NT2/D1 (cell line): ENCODE measurements around the gene AGRN.

Experiments
- DNase-seq: peaks from one replicate; pipeline ENCODE4 v3.0.0-alpha.2; 2011; ENCODE audit warnings: low read depth, low spot score
- H3K27me3 ChIP-seq: 2 replicates; pipeline ENCODE4 v1.6.0; 2011; ENCODE audit warnings: mild to moderate bottlenecking; ENCODE audit not compliant: insufficient read length, insufficient read depth
- H3K36me3 ChIP-seq: 2 replicates; pipeline ENCODE4 v1.6.1; 2011; ENCODE audit warnings: mild to moderate bottlenecking, low read length, mixed read lengths; ENCODE audit not compliant: insufficient read depth, insufficient read length
- H3K4me1 ChIP-seq: 2 replicates; pipeline ENCODE4 v1.5.1; 2011; ENCODE audit not compliant: insufficient read depth, insufficient read length
- H3K4me3 ChIP-seq: 2 replicates; pipeline ENCODE4 v1.5.1; 2011; ENCODE audit warnings: low read depth; ENCODE audit not compliant: insufficient read length
- H3K9ac ChIP-seq: 2 replicates; pipeline ENCODE4 v1.6.0; 2011; ENCODE audit warnings: low read depth; ENCODE audit not compliant: insufficient read length
- H3K9me3 ChIP-seq: 2 replicates; pipeline ENCODE4 v1.5.1; 2011; ENCODE audit warnings: mild to moderate bottlenecking, low read length; ENCODE audit not compliant: insufficient read depth
- SUZ12 ChIP-seq: IDR thresholded peaks from 2 replicates; pipeline ENCODE4 v1.6.1; 2011; ENCODE audit not compliant: insufficient read length, insufficient read depth; ENCODE audit errors: extremely low read depth
- YY1 ChIP-seq: IDR thresholded peaks from 2 replicates; pipeline ENCODE4 v1.6.1; 2011; ENCODE audit not compliant: insufficient read length, insufficient read depth
- ZNF274 ChIP-seq: IDR thresholded peaks from 2 replicates; pipeline ENCODE4 v1.6.1; 2011; ENCODE audit warnings: mild to moderate bottlenecking, low read depth, low read length

AGRN gene

DNA sequence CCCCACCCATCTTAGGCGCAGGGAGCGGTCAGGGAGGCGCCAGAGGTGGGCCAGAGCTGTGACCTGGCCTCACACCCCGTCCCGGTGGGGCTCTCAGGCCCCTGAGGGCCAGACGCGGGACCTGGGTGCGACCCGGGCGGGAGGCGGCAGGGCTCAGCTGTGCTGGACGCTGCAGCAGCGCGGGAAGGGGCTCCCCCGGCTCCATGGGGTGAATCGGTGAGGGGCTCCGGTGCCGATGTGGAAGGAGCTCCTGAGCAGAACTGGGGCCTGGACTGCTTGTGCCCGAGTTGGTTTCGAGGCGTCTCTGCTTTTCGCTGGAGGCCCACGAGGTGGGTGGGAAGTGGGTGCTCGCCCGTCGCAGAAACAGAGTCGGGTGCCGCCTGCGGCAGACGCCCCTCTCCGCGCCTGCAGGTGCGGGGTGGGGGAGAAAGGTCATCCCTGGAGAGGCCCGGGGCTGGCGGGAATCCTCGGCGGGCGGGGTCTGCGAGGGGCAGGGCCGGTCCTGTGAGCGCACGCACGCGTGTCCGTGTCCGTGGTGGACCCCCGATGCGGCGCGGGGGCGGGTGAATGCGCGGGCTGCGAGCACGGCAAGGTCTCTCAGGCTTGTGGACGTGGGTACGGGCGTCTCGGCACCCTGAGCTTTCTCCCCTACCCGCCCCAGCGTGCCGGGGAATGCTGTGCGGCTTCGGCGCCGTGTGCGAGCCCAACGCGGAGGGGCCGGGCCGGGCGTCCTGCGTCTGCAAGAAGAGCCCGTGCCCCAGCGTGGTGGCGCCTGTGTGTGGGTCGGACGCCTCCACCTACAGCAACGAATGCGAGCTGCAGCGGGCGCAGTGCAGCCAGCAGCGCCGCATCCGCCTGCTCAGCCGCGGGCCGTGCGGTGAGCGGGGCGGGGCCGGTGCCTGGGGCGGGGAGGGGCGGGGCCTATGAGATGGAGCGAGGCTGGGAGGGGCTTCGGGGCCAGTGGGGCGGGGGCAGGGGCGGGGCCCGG is 20.4 kb downstream of the AGRN start:
- DNase-seq, result no peak
- H3K4me1 ChIP-seq, result peaks cover 13% of the 10 kb centered on the region
- peak overlapping the region; percentile 24 for H3K4me3 ChIP-seq
- H3K27me3 ChIP-seq, result no peaks in the 10 kb centered on the region
- H3K9me3 ChIP-seq, result no peaks in the 10 kb centered on the region
- H3K36me3 ChIP-seq, result peaks cover 74% of the 10 kb centered on the region
- H3K9ac ChIP-seq, result peak overlapping the region; percentile 63
- no peak for TF ChIP-seq ZNF274
- TF ChIP-seq YY1, result no peak
- TF ChIP-seq SUZ12, result no peak

DNA sequence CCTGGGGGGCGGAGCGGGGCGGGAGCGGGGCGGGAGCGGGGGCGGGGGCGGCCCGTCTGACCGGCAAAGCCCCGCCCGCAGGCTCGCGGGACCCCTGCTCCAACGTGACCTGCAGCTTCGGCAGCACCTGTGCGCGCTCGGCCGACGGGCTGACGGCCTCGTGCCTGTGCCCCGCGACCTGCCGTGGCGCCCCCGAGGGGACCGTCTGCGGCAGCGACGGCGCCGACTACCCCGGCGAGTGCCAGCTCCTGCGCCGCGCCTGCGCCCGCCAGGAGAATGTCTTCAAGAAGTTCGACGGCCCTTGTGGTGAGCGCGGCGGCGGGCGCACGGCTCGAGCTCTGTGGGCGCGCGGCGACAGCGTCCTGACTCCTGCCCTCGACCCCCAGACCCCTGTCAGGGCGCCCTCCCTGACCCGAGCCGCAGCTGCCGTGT is 21.2 kb downstream of the AGRN start:
- peaks cover 10% of the 10 kb centered on the region for H3K4me1 ChIP-seq
- no peaks in the 10 kb centered on the region for H3K9me3 ChIP-seq
- H3K36me3 ChIP-seq, result peaks cover 74% of the 10 kb centered on the region
- TF ChIP-seq ZNF274 (no peak), YY1 (no peak), SUZ12 (no peak)
- DNase-seq, result no peak
- H3K9ac ChIP-seq, result no peak overlapping the region
- H3K27me3 ChIP-seq, result no peaks in the 10 kb centered on the region
- H3K4me3 ChIP-seq, result no peak overlapping the region

- peaks cover 74% of the 10 kb centered on the region for H3K36me3 ChIP-seq
These were observed 22.0 kb downstream of the AGRN start for GRCh38 chr1:1041873-1042272.

GRCh38 chr1:1042835-1043234 is 22.9 kb downstream of the AGRN start:
- Histone ChIP-seq H3K36me3 (peaks cover 77% of the 10 kb centered on the region), H3K27me3 (no peaks in the 10 kb centered on the region), H3K9ac (no peak overlapping the region), H3K4me1 (peaks cover 5% of the 10 kb centered on the region), H3K9me3 (no peaks in the 10 kb centered on the region), H3K4me3 (no peak overlapping the region)
- no peak for DNase-seq
- no peak for TF ChIP-seq SUZ12
- TF ChIP-seq YY1, result no peak
- no peak for TF ChIP-seq ZNF274

More at GRCh38 chr1:1041873-1042272, 22.0 kb downstream of the AGRN start:
- Histone ChIP-seq H3K4me3 (no peak overlapping the region), H3K27me3 (no peaks in the 10 kb centered on the region), H3K9ac (no peak overlapping the region), H3K4me1 (peaks cover 8% of the 10 kb centered on the region), H3K9me3 (no peaks in the 10 kb centered on the region)
- no peak for DNase-seq
- no peak for TF ChIP-seq SUZ12
- no peak for TF ChIP-seq ZNF274
- no peak for TF ChIP-seq YY1

- Histone ChIP-seq H3K36me3 (peaks cover 72% of the 10 kb centered on the region), H3K4me3 (no peak overlapping the region), H3K4me1 (peaks cover 5% of the 10 kb centered on the region), H3K9me3 (no peaks in the 10 kb centered on the region), H3K27me3 (no peaks in the 10 kb centered on the region), H3K9ac (no peak overlapping the region)
- DNase-seq, result no peak
- TF ChIP-seq SUZ12, result no peak
- no peak for TF ChIP-seq ZNF274
- no peak for TF ChIP-seq YY1
These were observed 23.5 kb downstream of the AGRN start for GRCh38 chr1:1043411-1043810.

DNA sequence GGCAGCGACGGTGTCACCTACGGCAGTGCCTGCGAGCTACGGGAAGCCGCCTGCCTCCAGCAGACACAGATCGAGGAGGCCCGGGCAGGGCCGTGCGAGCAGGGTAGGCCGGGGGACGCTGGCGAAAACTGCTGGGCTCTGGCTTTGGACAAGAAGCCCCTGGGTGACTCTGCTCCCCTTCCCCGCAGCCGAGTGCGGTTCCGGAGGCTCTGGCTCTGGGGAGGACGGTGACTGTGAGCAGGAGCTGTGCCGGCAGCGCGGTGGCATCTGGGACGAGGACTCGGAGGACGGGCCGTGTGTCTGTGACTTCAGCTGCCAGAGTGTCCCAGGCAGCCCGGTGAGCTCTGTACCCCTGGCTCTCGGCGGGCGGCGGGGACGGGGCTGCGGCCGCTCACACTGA is 24.0 kb downstream of the AGRN start:
- Histone ChIP-seq H3K9me3 (no peaks in the 10 kb centered on the region), H3K27me3 (no peaks in the 10 kb centered on the region), H3K9ac (no peak overlapping the region), H3K4me3 (no peak overlapping the region), H3K36me3 (peaks cover 67% of the 10 kb centered on the region), H3K4me1 (peaks cover 4% of the 10 kb centered on the region)
- DNase-seq, result no peak
- TF ChIP-seq SUZ12 (no peak), ZNF274 (no peak), YY1 (no peak)

DNA sequence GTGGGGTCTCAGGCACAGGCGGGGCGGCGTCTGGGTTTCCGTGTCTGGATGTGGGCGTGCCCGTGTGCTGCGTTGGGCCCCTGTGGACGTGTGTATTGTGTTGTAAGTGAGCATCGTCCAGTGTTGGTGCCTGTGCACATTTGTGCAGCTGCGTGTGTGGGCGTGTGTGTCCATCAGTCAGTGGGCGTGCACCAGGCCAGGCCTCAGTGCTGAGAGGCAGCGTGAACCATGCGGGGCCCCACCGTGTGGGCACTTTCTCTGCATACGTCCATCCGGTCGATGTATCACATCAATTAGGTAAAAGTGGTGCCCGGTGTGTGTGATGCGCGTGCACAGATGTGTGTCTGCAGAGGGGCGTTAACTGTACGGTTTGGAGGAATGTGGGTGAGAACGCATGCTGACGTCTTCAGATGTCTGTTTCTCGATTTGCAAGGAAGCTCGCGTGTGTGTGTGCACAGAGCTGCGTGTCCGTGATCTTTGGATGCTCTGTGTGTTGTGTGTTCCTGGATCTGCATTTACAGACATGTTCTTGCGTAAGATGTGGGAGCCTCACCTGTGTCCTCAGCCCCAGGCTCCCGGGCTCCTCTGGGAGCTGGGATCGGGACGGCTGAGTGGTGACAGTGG is 24.6 kb downstream of the AGRN start:
- TF ChIP-seq ZNF274 (no peak), YY1 (no peak), SUZ12 (no peak)
- peaks cover 72% of the 10 kb centered on the region for H3K36me3 ChIP-seq
- no peak for DNase-seq
- no peaks in the 10 kb centered on the region for H3K27me3 ChIP-seq
- H3K9me3 ChIP-seq, result no peaks in the 10 kb centered on the region
- peaks cover 1% of the 10 kb centered on the region for H3K4me1 ChIP-seq
- H3K9ac ChIP-seq, result no peak overlapping the region
- H3K4me3 ChIP-seq, result no peak overlapping the region
